ENCODE data around the gene MEOX1. TPM values are rescaled to one million over a fixed set of nuclear protein-coding genes. Genes with fewer than 3 reads are reported as not detected.

Gene MEOX1
- total and polyA plus RNA-seq, 8 donors: 1.2 to 5.1 (median 2.6) TPM; not detected in 3

GRCh38 chr17:43645450-43645764 lies 16.3 kb downstream of the MEOX1 start:
- Histone ChIP-seq H3K27ac (peak overlapping the region; percentile 51 to 86 (median 81)), H3K36me3 (no peaks in the 10 kb centered on the region), H3K9me3 (no peaks in the 10 kb centered on the region), H3K4me1 (peaks cover 9 to 20% (median 11%) of the 10 kb centered on the region in 4 donors), H3K27me3 (peaks cover 0 to 36% (median 13%) of the 10 kb centered on the region in 3 donors), H3K4me3 (peak overlapping the region; percentile 44 to 60 (median 50))
- DNase-seq: no peak
- 76 to 82% (median 81%) methylated on average over 14 to 16 of the region's 16 CpGs for WGBS, 5 donors
- intact Hi-C loops (cut with DNase I; ENCODE audit: low total_unique reads): no loop called here
- TF ChIP-seq EP300 (IDR thresholded peaks at IDR 0.05): no peak
- no peak for TF ChIP-seq POLR2A (IDR thresholded peaks at IDR 0.05)
- no peak for TF ChIP-seq POLR2AphosphoS5 (IDR thresholded peaks at IDR 0.05)
- no peak for TF ChIP-seq CTCF (IDR thresholded peaks at IDR 0.05)

GRCh38 chr17:43644081-43644480 lies 17.6 kb downstream of the MEOX1 start:
- no peak for DNase-seq
- H3K4me3 ChIP-seq: no peak overlapping the region
- TF ChIP-seq CTCF (IDR thresholded peaks at IDR 0.05): no peak
- TF ChIP-seq POLR2A (IDR thresholded peaks at IDR 0.05): no peak
- no peak for TF ChIP-seq POLR2AphosphoS5 (IDR thresholded peaks at IDR 0.05)
- no peak for TF ChIP-seq EP300 (IDR thresholded peaks at IDR 0.05)
- WGBS, 5 donors: 77 to 100% (median 85%) methylated on average over 1 to 4 of the region's 4 CpGs
- intact Hi-C loops (cut with DNase I; ENCODE audit: low total_unique reads): no loop called here
- no peaks in the 10 kb centered on the region for H3K9me3 ChIP-seq
- peaks cover 0 to 36% (median 13%) of the 10 kb centered on the region in 3 donors for H3K27me3 ChIP-seq
- H3K4me1 ChIP-seq: peaks cover 9 to 20% (median 11%) of the 10 kb centered on the region in 4 donors
- H3K27ac ChIP-seq: no peak overlapping the region
- no peaks in the 10 kb centered on the region for H3K36me3 ChIP-seq

GRCh38 chr17:43641416-43641815 lies 20.3 kb downstream of the MEOX1 start:
- 68 to 77% (median 72%) methylated on average over 7 of the region's 7 CpGs for WGBS, 5 donors
- H3K36me3 ChIP-seq: no peaks in the 10 kb centered on the region
- DNase-seq: peak in 1 of 2 donors; percentile 47
- no peak overlapping the region for H3K27ac ChIP-seq
- intact Hi-C loops (cut with DNase I; ENCODE audit: low total_unique reads): no loop called here
- TF ChIP-seq POLR2AphosphoS5 (IDR thresholded peaks at IDR 0.05) (no peak), CTCF (IDR thresholded peaks at IDR 0.05) (no peak), EP300 (IDR thresholded peaks at IDR 0.05) (no peak), POLR2A (IDR thresholded peaks at IDR 0.05) (no peak)
- H3K9me3 ChIP-seq: no peaks in the 10 kb centered on the region
- no peak overlapping the region for H3K4me3 ChIP-seq
- peaks cover 7 to 17% (median 9%) of the 10 kb centered on the region in 4 donors for H3K4me1 ChIP-seq
- H3K27me3 ChIP-seq: peaks cover 0 to 26% (median 11%) of the 10 kb centered on the region in 3 donors

GRCh38 chr17:43640491-43641252 lies 21.1 kb downstream of the MEOX1 start:
- Histone ChIP-seq H3K4me1 (peaks cover 0 to 10% (median 2%) of the 10 kb centered on the region in 4 donors), H3K4me3 (no peak overlapping the region), H3K36me3 (no peaks in the 10 kb centered on the region), H3K27me3 (peaks cover 0 to 18% (median 4%) of the 10 kb centered on the region in 3 donors), H3K9me3 (no peaks in the 10 kb centered on the region), H3K27ac (no peak overlapping the region)
- intact Hi-C loops (cut with DNase I; ENCODE audit: low total_unique reads): no loop called here
- DNase-seq: no peak
- WGBS, 5 donors: 55 to 74% (median 68%) methylated on average over 8 of the region's 8 CpGs
- no peak for TF ChIP-seq CTCF (IDR thresholded peaks at IDR 0.05)

All from stomach (tissue), 9 donors.